IPS DF 19.7 (cell line): ENCODE measurements around the gene FRZB.

Experiments
- DNase-seq: peaks from one replicate; pipeline ENCODE4 v3.0.0-alpha.2; 2013; ENCODE audit warnings: low read depth, low spot score

FRZB gene

DNA sequence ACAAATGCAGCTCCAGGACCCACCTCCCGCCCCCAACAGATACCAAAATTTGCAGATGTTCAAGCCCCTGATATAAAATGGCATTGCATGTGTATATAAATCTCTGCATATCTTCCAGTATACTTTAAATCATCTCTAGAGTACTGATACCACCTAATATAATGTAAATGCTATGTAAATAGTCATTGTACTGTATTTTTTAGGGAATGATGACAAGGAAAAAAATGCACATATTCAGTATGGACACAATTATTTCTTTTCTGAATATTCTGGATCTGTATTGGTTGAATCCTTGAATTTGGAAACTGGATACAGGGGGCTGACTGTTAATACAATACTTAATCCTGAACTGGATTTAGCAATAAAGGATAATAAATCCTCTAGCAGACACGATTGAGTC lies 67.7 kb downstream of the FRZB start:
- no peak for DNase-seq

DNA sequence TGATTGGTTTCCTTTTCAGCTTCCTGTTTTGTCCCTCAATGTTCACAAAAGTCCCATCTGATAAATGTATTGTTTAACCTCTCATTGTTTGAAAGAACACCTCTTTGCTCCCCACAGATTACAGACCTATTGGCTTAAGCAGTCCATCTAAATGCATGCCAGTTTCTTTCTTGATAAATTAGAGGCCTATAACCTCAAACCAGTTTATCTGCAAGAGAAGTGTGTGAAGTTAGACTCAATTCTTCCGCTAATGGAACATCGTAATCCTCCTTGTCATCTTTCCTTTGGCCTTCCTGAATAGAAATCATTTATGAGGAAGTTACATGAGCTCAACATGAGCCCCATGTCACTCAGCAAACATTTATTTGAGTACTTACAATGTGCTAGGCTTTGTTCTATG lies 74.0 kb downstream of the FRZB start:
- DNase-seq: no peak

- DNase-seq: no peak
These were observed 81.7 kb downstream of the FRZB start for GRCh38 chr2:182784777-182785176.

DNA sequence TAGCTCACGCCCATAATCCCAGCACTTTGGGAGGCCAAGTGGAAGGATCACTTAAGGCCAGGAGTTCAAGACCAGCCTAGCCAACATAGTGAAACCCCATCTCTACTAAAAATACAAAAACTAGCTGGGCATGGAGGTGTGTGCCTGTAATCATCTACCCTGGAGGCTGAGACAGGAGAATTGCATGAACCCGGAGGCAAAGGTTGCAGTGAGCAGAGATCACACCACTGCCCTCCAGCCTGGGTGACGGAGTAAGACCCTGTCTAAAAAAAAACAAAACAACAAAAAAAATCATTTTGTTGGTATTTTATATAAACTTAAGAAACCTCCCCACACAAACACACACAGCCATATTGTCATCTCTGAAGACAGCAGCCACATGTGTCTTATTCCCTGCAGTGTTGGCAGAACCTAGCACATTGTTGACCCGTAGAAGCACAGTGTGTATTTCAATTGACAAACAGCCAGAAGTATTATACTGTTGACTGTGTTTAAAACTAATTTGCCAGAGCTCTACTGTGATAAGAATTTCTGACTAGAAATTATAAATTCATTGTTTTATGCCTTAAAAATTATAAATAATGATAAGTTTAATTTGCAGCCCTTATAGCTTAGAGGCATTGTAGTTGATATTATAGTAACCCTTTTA lies 82.3 kb downstream of the FRZB start:
- DNase-seq: no peak
